HL-60 (cell line): ENCODE measurements around the gene SSTR5.

Experiments
- SPI1 ChIP-seq: IDR thresholded peaks from 2 replicates; pipeline ENCODE4 v1.6.1; 2012; ENCODE audit warnings: low read depth, mild to moderate bottlenecking, borderline replicate concordance
- TF ChIP-seq, protein P1 (sequence below): IDR thresholded peaks from one replicate; pipeline ENCODE4 v1.5.1; 2011; ENCODE audit warnings: low read length, control low read depth, inconsistent platforms; ENCODE audit not compliant: insufficient read depth
- TF ChIP-seq, protein P2 (sequence below): IDR thresholded peaks from 2 replicates; pipeline ENCODE4 v1.6.1; 2012; ENCODE audit warnings: low read depth; ENCODE audit not compliant: insufficient replicate concordance

DNA sequence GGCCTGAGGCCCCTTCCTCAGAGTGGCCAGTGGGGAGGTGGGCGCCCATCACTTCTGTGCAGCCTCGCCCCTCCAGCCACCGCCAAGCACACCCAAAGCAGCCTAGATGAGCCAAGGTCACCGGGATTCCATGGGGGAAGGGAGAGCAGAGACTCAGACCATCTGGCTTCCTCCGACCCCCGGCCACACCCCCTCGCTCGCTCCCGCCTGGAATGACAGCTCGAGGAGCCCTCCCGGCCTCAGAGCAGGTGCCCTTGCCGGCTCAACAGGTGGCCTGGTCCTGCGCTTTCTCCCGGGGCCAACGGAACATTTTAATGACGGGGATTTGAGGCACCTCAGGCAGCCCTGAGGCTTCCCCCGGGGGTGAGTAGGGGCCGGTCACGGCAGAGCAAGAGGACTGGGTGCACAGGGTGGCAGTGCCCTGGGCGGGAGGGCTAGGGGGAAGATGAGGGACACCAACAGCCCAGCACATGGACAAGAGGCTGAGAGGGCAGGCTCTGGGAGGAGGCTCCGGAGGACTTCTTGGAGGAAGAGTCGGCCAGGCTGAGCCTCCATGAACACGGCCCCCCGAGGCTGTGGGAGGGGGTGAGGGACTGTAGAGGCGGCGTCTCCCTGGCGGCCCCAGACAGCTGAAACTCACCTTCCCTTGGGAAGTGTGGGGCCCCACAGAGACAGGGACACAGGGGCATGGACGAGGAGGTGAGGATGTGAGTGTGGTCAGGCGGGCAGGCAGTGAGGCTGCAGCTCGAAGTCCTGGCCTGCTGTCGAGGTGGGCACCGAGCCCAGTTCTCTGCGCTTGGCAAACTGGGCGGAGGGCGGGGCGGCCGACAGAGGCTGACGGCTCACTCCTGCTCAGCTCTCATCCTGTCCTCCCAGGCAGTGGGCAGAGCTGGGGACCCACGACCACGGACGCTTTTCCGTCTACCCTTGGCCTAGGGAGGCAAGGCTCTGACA, 36.0 kb downstream of the SSTR5 start:
- TF ChIP-seq, protein P1, sequence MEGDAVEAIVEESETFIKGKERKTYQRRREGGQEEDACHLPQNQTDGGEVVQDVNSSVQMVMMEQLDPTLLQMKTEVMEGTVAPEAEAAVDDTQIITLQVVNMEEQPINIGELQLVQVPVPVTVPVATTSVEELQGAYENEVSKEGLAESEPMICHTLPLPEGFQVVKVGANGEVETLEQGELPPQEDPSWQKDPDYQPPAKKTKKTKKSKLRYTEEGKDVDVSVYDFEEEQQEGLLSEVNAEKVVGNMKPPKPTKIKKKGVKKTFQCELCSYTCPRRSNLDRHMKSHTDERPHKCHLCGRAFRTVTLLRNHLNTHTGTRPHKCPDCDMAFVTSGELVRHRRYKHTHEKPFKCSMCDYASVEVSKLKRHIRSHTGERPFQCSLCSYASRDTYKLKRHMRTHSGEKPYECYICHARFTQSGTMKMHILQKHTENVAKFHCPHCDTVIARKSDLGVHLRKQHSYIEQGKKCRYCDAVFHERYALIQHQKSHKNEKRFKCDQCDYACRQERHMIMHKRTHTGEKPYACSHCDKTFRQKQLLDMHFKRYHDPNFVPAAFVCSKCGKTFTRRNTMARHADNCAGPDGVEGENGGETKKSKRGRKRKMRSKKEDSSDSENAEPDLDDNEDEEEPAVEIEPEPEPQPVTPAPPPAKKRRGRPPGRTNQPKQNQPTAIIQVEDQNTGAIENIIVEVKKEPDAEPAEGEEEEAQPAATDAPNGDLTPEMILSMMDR = no peak
- TF ChIP-seq SPI1 = no peak
- TF ChIP-seq, protein P2, sequence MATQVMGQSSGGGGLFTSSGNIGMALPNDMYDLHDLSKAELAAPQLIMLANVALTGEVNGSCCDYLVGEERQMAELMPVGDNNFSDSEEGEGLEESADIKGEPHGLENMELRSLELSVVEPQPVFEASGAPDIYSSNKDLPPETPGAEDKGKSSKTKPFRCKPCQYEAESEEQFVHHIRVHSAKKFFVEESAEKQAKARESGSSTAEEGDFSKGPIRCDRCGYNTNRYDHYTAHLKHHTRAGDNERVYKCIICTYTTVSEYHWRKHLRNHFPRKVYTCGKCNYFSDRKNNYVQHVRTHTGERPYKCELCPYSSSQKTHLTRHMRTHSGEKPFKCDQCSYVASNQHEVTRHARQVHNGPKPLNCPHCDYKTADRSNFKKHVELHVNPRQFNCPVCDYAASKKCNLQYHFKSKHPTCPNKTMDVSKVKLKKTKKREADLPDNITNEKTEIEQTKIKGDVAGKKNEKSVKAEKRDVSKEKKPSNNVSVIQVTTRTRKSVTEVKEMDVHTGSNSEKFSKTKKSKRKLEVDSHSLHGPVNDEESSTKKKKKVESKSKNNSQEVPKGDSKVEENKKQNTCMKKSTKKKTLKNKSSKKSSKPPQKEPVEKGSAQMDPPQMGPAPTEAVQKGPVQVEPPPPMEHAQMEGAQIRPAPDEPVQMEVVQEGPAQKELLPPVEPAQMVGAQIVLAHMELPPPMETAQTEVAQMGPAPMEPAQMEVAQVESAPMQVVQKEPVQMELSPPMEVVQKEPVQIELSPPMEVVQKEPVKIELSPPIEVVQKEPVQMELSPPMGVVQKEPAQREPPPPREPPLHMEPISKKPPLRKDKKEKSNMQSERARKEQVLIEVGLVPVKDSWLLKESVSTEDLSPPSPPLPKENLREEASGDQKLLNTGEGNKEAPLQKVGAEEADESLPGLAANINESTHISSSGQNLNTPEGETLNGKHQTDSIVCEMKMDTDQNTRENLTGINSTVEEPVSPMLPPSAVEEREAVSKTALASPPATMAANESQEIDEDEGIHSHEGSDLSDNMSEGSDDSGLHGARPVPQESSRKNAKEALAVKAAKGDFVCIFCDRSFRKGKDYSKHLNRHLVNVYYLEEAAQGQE = no peak
